ENCODE measurements around the gene TERT. TPM values are rescaled to one million over a fixed set of nuclear protein-coding genes. Genes with fewer than 3 reads are reported as not detected.
"Not testable (repeated sequence)": the region's sequence is repeated elsewhere in the genome, so short reads cannot be mapped to it uniquely, and the experiment has no call there.

The TERT gene
- total RNA-seq, 1 donor from 2014 or later, result 0.20 TPM

- Mint-ChIP-seq H3K9me3 (peaks cover 10% of the 10 kb centered on the region), H3K36me3 (peaks cover 37% of the 10 kb centered on the region), H3K27me3 (ENCODE audit: low read depth) (no peaks in the 10 kb centered on the region), H3K4me3 (no peak overlapping the region), H3K4me1 (no peaks in the 10 kb centered on the region), H3K27ac (no peak overlapping the region)
- TF ChIP-seq CTCF (IDR thresholded peaks at IDR 0.05; ENCODE audit: unreplicated experiment), result no peak
- no peak for DNase-seq (ENCODE audit: low spot score in 2 of 2, unreplicated experiment in 2 of 2)
Observed at GRCh38 chr5:1332461-1333001, 37.7 kb upstream of the TERT start.

GRCh38 chr5:1331861-1332405, 37.1 kb upstream of the TERT start:
- Mint-ChIP-seq H3K4me1 (no peaks in the 10 kb centered on the region), H3K27me3 (ENCODE audit: low read depth) (no peaks in the 10 kb centered on the region), H3K27ac (no peak overlapping the region), H3K36me3 (peaks cover 43% of the 10 kb centered on the region), H3K9me3 (peaks cover 16% of the 10 kb centered on the region), H3K4me3 (no peak overlapping the region)
- no peak for TF ChIP-seq CTCF (IDR thresholded peaks at IDR 0.05; ENCODE audit: unreplicated experiment)
- no peak for DNase-seq (ENCODE audit: low spot score in 2 of 2, unreplicated experiment in 2 of 2)

- peaks cover 51% of the 10 kb centered on the region for H3K36me3 Mint-ChIP-seq
- H3K4me1 Mint-ChIP-seq, result no peaks in the 10 kb centered on the region
- no peak for DNase-seq (ENCODE audit: low spot score in 2 of 2, unreplicated experiment in 2 of 2)
- no peak overlapping the region for H3K4me3 Mint-ChIP-seq
- TF ChIP-seq CTCF (IDR thresholded peaks at IDR 0.05; ENCODE audit: unreplicated experiment), result no peak
- no peak overlapping the region for H3K27ac Mint-ChIP-seq
- no peaks in the 10 kb centered on the region for H3K27me3 Mint-ChIP-seq (ENCODE audit: low read depth)
- H3K9me3 Mint-ChIP-seq, result peaks cover 22% of the 10 kb centered on the region
Observed at GRCh38 chr5:1330847-1331831, 36.3 kb upstream of the TERT start.

GRCh38 chr5:1330146-1330846, 35.4 kb upstream of the TERT start:
- H3K36me3 Mint-ChIP-seq, result peaks cover 57% of the 10 kb centered on the region
- no peaks in the 10 kb centered on the region for H3K27me3 Mint-ChIP-seq (ENCODE audit: low read depth)
- no peaks in the 10 kb centered on the region for H3K4me1 Mint-ChIP-seq
- no peak for DNase-seq (ENCODE audit: low spot score in 2 of 2, unreplicated experiment in 2 of 2)
- peaks cover 23% of the 10 kb centered on the region for H3K9me3 Mint-ChIP-seq
- TF ChIP-seq CTCF (IDR thresholded peaks at IDR 0.05; ENCODE audit: unreplicated experiment), result no peak
- H3K4me3 Mint-ChIP-seq, result no peak overlapping the region
- no peak overlapping the region for H3K27ac Mint-ChIP-seq

- no peak overlapping the region for H3K4me3 Mint-ChIP-seq
- no peaks in the 10 kb centered on the region for H3K4me1 Mint-ChIP-seq
- DNase-seq (ENCODE audit: low spot score in 2 of 2, unreplicated experiment in 2 of 2), result no peak
- H3K27ac Mint-ChIP-seq, result peak overlapping the region; percentile 21
- H3K27me3 Mint-ChIP-seq (ENCODE audit: low read depth), result no peaks in the 10 kb centered on the region
- peaks cover 23% of the 10 kb centered on the region for H3K9me3 Mint-ChIP-seq
- H3K36me3 Mint-ChIP-seq, result peaks cover 63% of the 10 kb centered on the region
- no peak for TF ChIP-seq CTCF (IDR thresholded peaks at IDR 0.05; ENCODE audit: unreplicated experiment)
Observed at GRCh38 chr5:1329111-1329579, 34.3 kb upstream of the TERT start.

GRCh38 chr5:1328237-1329110, 33.6 kb upstream of the TERT start:
- H3K4me1 Mint-ChIP-seq; DNase-seq (ENCODE audit: low spot score in 2 of 2, unreplicated experiment in 2 of 2); H3K4me3 Mint-ChIP-seq; H3K27me3 Mint-ChIP-seq (ENCODE audit: low read depth): not testable (repeated sequence)
- peak overlapping the region; percentile 21 for H3K27ac Mint-ChIP-seq
- H3K36me3 Mint-ChIP-seq, result peaks cover 66% of the 10 kb centered on the region
- H3K9me3 Mint-ChIP-seq, result peaks cover 23% of the 10 kb centered on the region

DNA sequence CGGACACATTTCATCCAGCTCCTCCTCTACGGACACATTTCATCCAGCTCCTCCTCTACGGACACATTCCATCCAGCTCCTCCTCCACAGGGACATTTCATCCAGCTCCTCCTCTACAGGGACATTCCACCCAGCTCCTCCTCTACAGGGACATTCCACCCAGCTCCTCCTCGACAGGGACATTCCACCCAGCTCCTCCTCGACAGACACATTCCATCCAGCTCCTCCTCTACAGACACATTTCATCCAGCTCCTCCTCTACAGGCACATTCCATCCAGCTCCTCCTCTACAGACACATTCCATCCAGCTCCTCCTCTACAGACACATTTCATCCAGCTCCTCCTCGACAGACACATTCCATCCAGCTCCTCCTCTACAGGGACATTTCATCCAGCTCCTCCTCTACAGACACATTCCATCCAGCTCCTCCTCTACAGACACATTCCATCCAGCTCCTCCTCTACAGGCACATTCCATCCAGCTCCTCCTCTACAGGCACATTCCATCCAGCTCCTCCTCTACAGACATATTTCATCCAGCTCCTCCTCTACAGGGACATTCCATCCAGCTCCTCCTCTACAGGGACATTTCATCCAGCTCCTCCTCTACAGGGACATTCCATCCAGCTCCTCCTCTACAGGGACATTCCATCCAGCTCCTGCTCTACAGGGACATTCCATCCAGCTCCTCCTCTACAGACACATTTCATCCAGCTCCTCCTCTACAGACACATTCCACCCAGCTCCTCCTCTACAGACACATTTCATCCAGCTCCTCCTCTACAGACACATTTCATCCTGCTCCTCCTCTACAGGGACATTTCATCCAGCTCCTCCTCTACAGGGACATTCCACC, 32.3 kb upstream of the TERT start:
- not testable (repeated sequence) for DNase-seq (ENCODE audit: low spot score in 2 of 2, unreplicated experiment in 2 of 2); H3K4me1 Mint-ChIP-seq; H3K4me3 Mint-ChIP-seq; H3K27me3 Mint-ChIP-seq (ENCODE audit: low read depth)
- Mint-ChIP-seq H3K9me3 (peaks cover 23% of the 10 kb centered on the region), H3K27ac (peak overlapping the region; percentile 90), H3K36me3 (peaks cover 62% of the 10 kb centered on the region)

Data from mesothelial cell of epicardium (in vitro differentiated cells).